ENCODE data around the gene APBB2.

APBB2 gene

GRCh38 chr4:40871695-40872250, 342.6 kb downstream of the APBB2 start:
- H4K20me1 ChIP-seq (ENCODE audit: insufficient read depth, low read length) = no peaks in the 10 kb centered on the region
- H3K27me3 ChIP-seq (ENCODE audit: insufficient read depth, low read length) = no peaks in the 10 kb centered on the region
- H3K9me3 ChIP-seq (ENCODE audit: low read length) = no peaks in the 10 kb centered on the region
- H3K9me2 ChIP-seq (ENCODE audit: low read depth, low read length) = no peaks in the 10 kb centered on the region
- no peak overlapping the region for H3K4me3 ChIP-seq (ENCODE audit: low read depth, low read length, poor library complexity, severe bottlenecking)
- H3K27ac ChIP-seq (ENCODE audit: low read depth, low read length, poor library complexity, severe bottlenecking) = no peak overlapping the region
- H3K4me2 ChIP-seq (ENCODE audit: low read length) = no peak overlapping the region
- H3K79me2 ChIP-seq (ENCODE audit: insufficient read depth, low read length) = no peaks in the 10 kb centered on the region
- no peaks in the 10 kb centered on the region for H3K36me3 ChIP-seq (ENCODE audit: insufficient read depth, low read length)
- TF ChIP-seq EZH2 (IDR thresholded peaks at IDR 0.05; ENCODE audit: borderline replicate concordance, low read length) (no peak), CTCF (IDR thresholded peaks at IDR 0.05; ENCODE audit: low read length) (no peak)
- H3F3A ChIP-seq (ENCODE audit: insufficient read depth, low read length) = no peaks in the 10 kb centered on the region
- H2AFZ ChIP-seq (ENCODE audit: low read length) = no peak overlapping the region
- no peaks in the 10 kb centered on the region for H3K4me1 ChIP-seq (ENCODE audit: insufficient read depth, low read length, severe bottlenecking)
- H3K9ac ChIP-seq (ENCODE audit: low read length) = no peak overlapping the region

GRCh38 chr4:40870150-40870549, 344.2 kb downstream of the APBB2 start:
- TF ChIP-seq CTCF (IDR thresholded peaks at IDR 0.05; ENCODE audit: low read length) (no peak), EZH2 (IDR thresholded peaks at IDR 0.05; ENCODE audit: borderline replicate concordance, low read length) (no peak)
- H3K9me3 ChIP-seq (ENCODE audit: low read length) = no peaks in the 10 kb centered on the region
- H3K9ac ChIP-seq (ENCODE audit: low read length) = no peak overlapping the region
- H3K79me2 ChIP-seq (ENCODE audit: insufficient read depth, low read length) = no peaks in the 10 kb centered on the region
- no peaks in the 10 kb centered on the region for H3K27me3 ChIP-seq (ENCODE audit: insufficient read depth, low read length)
- H3K9me2 ChIP-seq (ENCODE audit: low read depth, low read length) = no peaks in the 10 kb centered on the region
- no peak overlapping the region for H3K4me3 ChIP-seq (ENCODE audit: low read depth, low read length, poor library complexity, severe bottlenecking)
- H2AFZ ChIP-seq (ENCODE audit: low read length) = no peak overlapping the region
- H3F3A ChIP-seq (ENCODE audit: insufficient read depth, low read length) = no peaks in the 10 kb centered on the region
- H3K36me3 ChIP-seq (ENCODE audit: insufficient read depth, low read length) = no peaks in the 10 kb centered on the region
- H3K4me2 ChIP-seq (ENCODE audit: low read length) = no peak overlapping the region
- H3K27ac ChIP-seq (ENCODE audit: low read depth, low read length, poor library complexity, severe bottlenecking) = no peak overlapping the region
- H3K4me1 ChIP-seq (ENCODE audit: insufficient read depth, low read length, severe bottlenecking) = no peaks in the 10 kb centered on the region
- no peaks in the 10 kb centered on the region for H4K20me1 ChIP-seq (ENCODE audit: insufficient read depth, low read length)

- H3K9me3 ChIP-seq (ENCODE audit: low read length) = no peaks in the 10 kb centered on the region
- no peaks in the 10 kb centered on the region for H3K36me3 ChIP-seq (ENCODE audit: insufficient read depth, low read length)
- no peak overlapping the region for H3K9ac ChIP-seq (ENCODE audit: low read length)
- no peaks in the 10 kb centered on the region for H3F3A ChIP-seq (ENCODE audit: insufficient read depth, low read length)
- no peak overlapping the region for H3K27ac ChIP-seq (ENCODE audit: low read depth, low read length, poor library complexity, severe bottlenecking)
- no peaks in the 10 kb centered on the region for H3K79me2 ChIP-seq (ENCODE audit: insufficient read depth, low read length)
- H3K27me3 ChIP-seq (ENCODE audit: insufficient read depth, low read length) = 0 out of 2 replicates have a peak, but pooled peaks cover 1% of the 10 kb centered on the region
- H3K4me3 ChIP-seq (ENCODE audit: low read depth, low read length, poor library complexity, severe bottlenecking) = no peak overlapping the region
- TF ChIP-seq EZH2 (IDR thresholded peaks at IDR 0.05; ENCODE audit: borderline replicate concordance, low read length) (no peak), CTCF (IDR thresholded peaks at IDR 0.05; ENCODE audit: low read length) (no peak)
- H3K4me2 ChIP-seq (ENCODE audit: low read length) = no peak overlapping the region
- H2AFZ ChIP-seq (ENCODE audit: low read length) = no peak overlapping the region
- no peaks in the 10 kb centered on the region for H4K20me1 ChIP-seq (ENCODE audit: insufficient read depth, low read length)
- no peaks in the 10 kb centered on the region for H3K9me2 ChIP-seq (ENCODE audit: low read depth, low read length)
- no peaks in the 10 kb centered on the region for H3K4me1 ChIP-seq (ENCODE audit: insufficient read depth, low read length, severe bottlenecking)
These were observed 348.6 kb downstream of the APBB2 start for GRCh38 chr4:40865696-40866095.

Measured in OCI-LY1 (cell line).